AG10803 (cell line): Measurements from ENCODE around the gene PNO1.
"Not testable (repeated sequence)": the region's sequence is repeated elsewhere in the genome, so short reads cannot be mapped to it uniquely, and the experiment has no call there.

Experiments used
- DNase-seq: peaks from one replicate; pipeline ENCODE4 v3.0.0; 2010; ENCODE audit warnings: low read depth
- H3K4me3 ChIP-seq: 2 replicates; pipeline ENCODE4 v1.5.1; 2011; ENCODE audit warnings: mild to moderate bottlenecking, low read length, control low read depth
- TF ChIP-seq, protein P1 (sequence below): conservative IDR thresholded peaks from 2 replicates; pipeline ENCODE4 v1.5.1; 2011; ENCODE audit warnings: mild to moderate bottlenecking, low read length, control low read depth, inconsistent platforms

The PNO1 gene

DNA sequence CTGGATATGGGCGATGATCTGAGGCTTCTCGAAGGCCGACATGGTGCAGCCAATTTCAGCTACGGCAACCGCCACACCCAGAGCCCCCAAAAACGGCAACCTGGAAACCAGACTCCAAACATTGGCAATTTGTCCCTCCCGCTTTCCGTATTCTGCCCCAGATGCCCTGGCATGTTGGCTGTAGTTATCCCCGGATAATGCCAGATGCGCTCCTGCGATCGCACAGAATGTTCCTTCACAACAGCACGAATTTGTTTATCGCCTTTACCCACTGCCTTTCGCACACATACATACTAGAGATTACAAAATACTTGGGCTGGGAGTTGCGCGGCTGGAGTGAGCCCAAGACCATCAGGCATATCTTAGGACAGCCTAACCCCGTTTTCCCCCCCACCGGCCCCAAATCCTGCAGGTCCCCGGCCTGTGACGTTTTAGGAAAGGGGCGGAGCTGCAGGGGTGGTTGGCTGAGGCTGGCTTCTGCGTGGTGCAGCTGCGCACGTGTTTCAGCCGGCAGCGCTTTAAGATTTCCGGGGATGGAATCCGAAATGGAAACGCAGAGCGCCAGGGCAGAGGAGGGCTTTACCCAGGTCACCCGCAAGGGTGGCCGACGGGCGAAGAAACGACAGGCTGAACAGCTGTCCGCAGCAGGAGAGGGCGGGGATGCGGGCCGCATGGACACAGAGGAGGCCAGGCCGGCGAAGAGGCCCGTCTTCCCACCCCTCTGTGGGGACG is at the start of gene PNO1:
Gene PNO1, plus strand, starts transcription at position 487 of the 732 bp plus-strand sequence. Its CDS starts 47 bp downstream, at position 534.
- peak within 1 kb of the TSS; percentile 92 for H3K4me3 ChIP-seq
- DNase-seq = peak; percentile 94
- TF ChIP-seq, protein P1, sequence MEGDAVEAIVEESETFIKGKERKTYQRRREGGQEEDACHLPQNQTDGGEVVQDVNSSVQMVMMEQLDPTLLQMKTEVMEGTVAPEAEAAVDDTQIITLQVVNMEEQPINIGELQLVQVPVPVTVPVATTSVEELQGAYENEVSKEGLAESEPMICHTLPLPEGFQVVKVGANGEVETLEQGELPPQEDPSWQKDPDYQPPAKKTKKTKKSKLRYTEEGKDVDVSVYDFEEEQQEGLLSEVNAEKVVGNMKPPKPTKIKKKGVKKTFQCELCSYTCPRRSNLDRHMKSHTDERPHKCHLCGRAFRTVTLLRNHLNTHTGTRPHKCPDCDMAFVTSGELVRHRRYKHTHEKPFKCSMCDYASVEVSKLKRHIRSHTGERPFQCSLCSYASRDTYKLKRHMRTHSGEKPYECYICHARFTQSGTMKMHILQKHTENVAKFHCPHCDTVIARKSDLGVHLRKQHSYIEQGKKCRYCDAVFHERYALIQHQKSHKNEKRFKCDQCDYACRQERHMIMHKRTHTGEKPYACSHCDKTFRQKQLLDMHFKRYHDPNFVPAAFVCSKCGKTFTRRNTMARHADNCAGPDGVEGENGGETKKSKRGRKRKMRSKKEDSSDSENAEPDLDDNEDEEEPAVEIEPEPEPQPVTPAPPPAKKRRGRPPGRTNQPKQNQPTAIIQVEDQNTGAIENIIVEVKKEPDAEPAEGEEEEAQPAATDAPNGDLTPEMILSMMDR = no peak; the same call in 1 of the 2 replicates

GRCh38 chr2:68108120-68108519 is 49.6 kb upstream of the PNO1 start:
- no peak overlapping the region for H3K4me3 ChIP-seq
- no peak for DNase-seq
- TF ChIP-seq, protein P1 = no peak

GRCh38 chr2:68110102-68110501 is 47.6 kb upstream of the PNO1 start:
- H3K4me3 ChIP-seq = no peak overlapping the region
- DNase-seq = no peak
- TF ChIP-seq, protein P1 = no peak

DNA sequence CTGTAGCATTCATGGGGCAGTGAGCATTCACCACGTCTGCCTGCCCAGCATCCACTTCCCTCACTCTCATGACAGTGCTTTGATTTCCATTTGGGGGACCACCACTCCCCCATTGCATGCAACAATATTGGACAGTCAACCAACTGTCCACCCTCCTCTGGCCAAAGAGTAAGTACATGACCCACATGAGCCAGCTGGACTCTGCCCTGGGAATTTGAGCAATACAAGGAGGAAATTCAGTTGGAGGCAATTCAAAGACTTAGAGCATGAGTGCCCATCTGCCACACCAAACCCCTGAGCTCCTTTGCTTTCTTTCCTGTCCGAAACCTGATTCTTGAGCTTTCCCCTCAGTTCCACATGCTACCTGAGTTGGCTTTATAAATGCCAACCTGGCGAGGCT is 41.7 kb upstream of the PNO1 start:
- TF ChIP-seq, protein P1 = no peak
- H3K4me3 ChIP-seq = no peak overlapping the region
- DNase-seq = no peak

DNA sequence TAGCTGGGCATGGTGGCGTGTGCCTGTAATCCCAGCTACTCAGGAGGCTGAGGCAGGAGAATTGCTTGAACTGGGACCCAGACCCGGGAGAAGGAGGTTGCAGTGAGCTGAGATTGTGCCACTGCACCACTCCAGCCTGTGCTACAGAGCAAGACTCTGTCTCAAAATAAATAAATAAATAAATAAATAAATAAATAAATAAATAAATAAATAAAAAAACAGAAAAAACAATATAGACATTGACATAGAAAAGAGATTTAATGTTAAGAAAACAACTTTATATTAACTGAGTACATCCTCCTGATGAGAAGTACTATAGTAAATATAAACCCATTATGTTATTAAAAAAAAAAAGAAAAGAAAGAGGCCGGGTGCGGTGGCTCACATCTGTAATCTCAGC is 39.8 kb upstream of the PNO1 start:
- not testable (repeated sequence) for H3K4me3 ChIP-seq, DNase-seq

DNA sequence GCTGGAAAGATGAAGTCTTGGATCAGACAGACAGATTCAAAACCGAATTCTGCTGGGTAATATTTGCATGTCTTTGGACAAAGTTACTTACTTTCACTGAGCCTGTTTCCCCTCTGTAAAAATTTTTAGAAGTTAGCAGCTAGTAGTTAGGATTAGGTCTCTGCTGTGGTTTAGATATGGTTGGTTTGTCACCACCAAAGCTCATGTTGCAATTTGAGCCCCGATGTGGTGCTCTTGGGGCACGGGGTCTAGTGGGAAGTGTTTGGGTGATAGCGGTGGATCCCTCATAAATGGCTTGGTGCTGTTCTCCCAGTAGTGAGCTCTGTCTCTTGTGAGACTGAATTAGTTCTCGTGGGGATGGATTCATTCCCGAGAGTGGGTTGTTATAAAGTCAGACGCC is 38.9 kb upstream of the PNO1 start:
- H3K4me3 ChIP-seq = no peak overlapping the region
- no peak for DNase-seq
- TF ChIP-seq, protein P1 = no peak

GRCh38 chr2:68119504-68119903 is 38.2 kb upstream of the PNO1 start:
- no peak for DNase-seq
- TF ChIP-seq, protein P1 = no peak
- H3K4me3 ChIP-seq = no peak overlapping the region
